CD4-positive, alpha-beta T cell treated with Interleukin-21 for 1 hour (primary cell): ENCODE measurements around the gene ETHE1.
A peak's percentile ranks its signal among the peaks of the same experiment; 100 is the strongest.

Experiments used
- DNase-seq: peaks from one replicate; pipeline ENCODE4 v3.0.0-alpha.2; 2020

The ETHE1 gene

GRCh38 chr19:43526884-43527859 lies at the start of gene ETHE1:
ETHE1 (minus strand) TSS chr19:43527201; CDS start chr19:43527177, 24 bp downstream.
- DNase-seq, result peak; percentile 72

GRCh38 chr19:43575955-43576878 lies 49.2 kb upstream of the ETHE1 start:
- no peak for DNase-seq

- peak; percentile 98 for DNase-seq
These were observed 48.4 kb upstream of the ETHE1 start, which contains the start of the genes PINLYP and XRCC1 for GRCh38 chr19:43575156-43575950. PINLYP (plus strand) TSS chr19:43575801; CDS start chr19:43577192, 1,391 bp downstream. XRCC1 (minus strand) TSS chr19:43575527; CDS start chr19:43575458, 69 bp downstream.

- DNase-seq, result no peak
These were observed 47.6 kb upstream of the ETHE1 start for GRCh38 chr19:43574424-43575155.

- DNase-seq, result no peak
These were observed 45.2 kb upstream of the ETHE1 start for GRCh38 chr19:43572171-43572588.

GRCh38 chr19:43570174-43570791 lies 43.3 kb upstream of the ETHE1 start:
- no peak for DNase-seq

- DNase-seq, result no peak
These were observed 42.7 kb upstream of the ETHE1 start for GRCh38 chr19:43569657-43570056.

- no peak for DNase-seq
These were observed 37.8 kb upstream of the ETHE1 start for GRCh38 chr19:43564800-43565199.

- no peak for DNase-seq
These were observed 36.9 kb upstream of the ETHE1 start for GRCh38 chr19:43563816-43564457.

GRCh38 chr19:43562698-43563241 lies 35.8 kb upstream of the ETHE1 start:
- peak; percentile 92 for DNase-seq

- DNase-seq, result no peak
These were observed 35.3 kb upstream of the ETHE1 start for GRCh38 chr19:43562226-43562697.

- no peak for DNase-seq
These were observed 34.4 kb upstream of the ETHE1 start for GRCh38 chr19:43561139-43561970.

GRCh38 chr19:43560687-43561086 lies 33.7 kb upstream of the ETHE1 start:
- DNase-seq, result no peak

GRCh38 chr19:43555185-43555770 lies 28.3 kb upstream of the ETHE1 start:
- peak; percentile 89 for DNase-seq

GRCh38 chr19:43554317-43554895 lies 27.4 kb upstream of the ETHE1 start:
- DNase-seq, result no peak

- no peak for DNase-seq
These were observed 26.7 kb upstream of the ETHE1 start for GRCh38 chr19:43553656-43554055.

GRCh38 chr19:43552616-43553015 lies 25.6 kb upstream of the ETHE1 start:
- no peak for DNase-seq

- DNase-seq, result no peak
These were observed 25.1 kb upstream of the ETHE1 start for GRCh38 chr19:43552198-43552450.
